OCI-LY7 (cell line): ENCODE data around the gene GLB1L3.

ENCODE experiments used
- CTCF ChIP-seq: fragments of 200-600 bp; sonication (generic); conservative IDR thresholded peaks from 2 replicates; pipeline ENCODE4 v1.5.1; 2014; ENCODE audit warnings: mild to moderate bottlenecking, antibody characterized with exemption, low read length, moderate library complexity, mixed read lengths
- EZH2phosphoT487 ChIP-seq: fragments of 200-600 bp; sonication (generic); IDR thresholded peaks from 2 replicates; pipeline ENCODE4 v1.6.1; 2018; ENCODE audit warnings: low read depth, borderline replicate concordance, mild to moderate bottlenecking, mixed run types, antibody characterized with exemption, low read length, moderate library complexity, mixed read lengths

- TF ChIP-seq CTCF (no peak), EZH2phosphoT487 (no peak)
Observed at GRCh38 chr11:134333946-134334345, 57.8 kb downstream of the GLB1L3 start.
